NCI-H2227 (cell line): ENCODE data around the gene PAXX.
A peak's percentile ranks its signal among the peaks of the same experiment; 100 is the strongest.

ENCODE experiments used
- DNase-seq: peaks from one replicate; lab custom pipeline; 2025; ENCODE audit not compliant: unreplicated experiment; lab: John Stamatoyannopoulos, UW

PAXX gene, protein sequence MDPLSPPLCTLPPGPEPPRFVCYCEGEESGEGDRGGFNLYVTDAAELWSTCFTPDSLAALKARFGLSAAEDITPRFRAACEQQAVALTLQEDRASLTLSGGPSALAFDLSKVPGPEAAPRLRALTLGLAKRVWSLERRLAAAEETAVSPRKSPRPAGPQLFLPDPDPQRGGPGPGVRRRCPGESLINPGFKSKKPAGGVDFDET

DNA sequence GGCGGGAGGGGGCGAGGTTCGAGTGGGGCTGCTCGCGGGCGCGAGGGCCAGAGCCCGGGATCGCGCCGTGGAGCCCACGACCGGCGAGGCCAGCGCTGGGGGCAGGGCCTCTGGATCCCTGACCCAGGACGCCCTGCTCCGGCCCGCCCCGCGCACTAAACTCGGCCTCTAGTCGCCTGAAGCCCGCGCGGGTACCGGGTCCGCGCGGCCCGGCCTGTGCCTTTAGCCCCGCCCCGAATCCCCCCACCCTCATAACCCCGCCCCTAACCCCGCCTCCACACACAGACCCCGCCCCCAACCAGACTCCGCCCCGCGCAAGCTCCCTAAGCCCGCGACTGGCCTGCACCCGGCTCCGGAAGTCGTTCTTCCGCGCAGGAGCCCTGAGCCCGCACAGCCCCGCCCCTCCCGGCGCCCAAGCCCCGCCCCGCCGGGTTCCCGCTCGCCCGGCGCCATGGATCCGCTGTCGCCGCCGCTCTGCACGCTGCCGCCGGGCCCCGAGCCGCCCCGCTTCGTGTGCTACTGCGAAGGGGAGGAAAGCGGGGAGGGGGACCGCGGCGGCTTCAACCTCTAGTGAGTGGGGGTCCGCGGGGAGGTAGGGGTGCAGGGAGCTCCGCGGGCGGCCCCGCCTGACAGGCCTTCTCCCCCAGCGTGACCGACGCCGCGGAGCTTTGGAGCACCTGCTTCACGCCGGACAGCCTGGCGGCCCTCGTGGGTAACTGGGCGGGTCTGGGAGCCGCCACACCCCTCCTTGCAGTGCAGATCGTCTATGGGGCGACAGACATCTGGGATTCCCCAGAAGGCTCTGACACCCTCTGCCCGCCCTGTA lies at the start of gene PAXX:
Gene PAXX (plus strand): TSS at position 430 of the 826 bp plus-strand sequence. CDS start 22 bp downstream, at position 452.
- DNase-seq: peak; percentile 80

- DNase-seq: no peak
Observed at GRCh38 chr9:136942881-136943230, 49.4 kb upstream of the PAXX start.

DNA sequence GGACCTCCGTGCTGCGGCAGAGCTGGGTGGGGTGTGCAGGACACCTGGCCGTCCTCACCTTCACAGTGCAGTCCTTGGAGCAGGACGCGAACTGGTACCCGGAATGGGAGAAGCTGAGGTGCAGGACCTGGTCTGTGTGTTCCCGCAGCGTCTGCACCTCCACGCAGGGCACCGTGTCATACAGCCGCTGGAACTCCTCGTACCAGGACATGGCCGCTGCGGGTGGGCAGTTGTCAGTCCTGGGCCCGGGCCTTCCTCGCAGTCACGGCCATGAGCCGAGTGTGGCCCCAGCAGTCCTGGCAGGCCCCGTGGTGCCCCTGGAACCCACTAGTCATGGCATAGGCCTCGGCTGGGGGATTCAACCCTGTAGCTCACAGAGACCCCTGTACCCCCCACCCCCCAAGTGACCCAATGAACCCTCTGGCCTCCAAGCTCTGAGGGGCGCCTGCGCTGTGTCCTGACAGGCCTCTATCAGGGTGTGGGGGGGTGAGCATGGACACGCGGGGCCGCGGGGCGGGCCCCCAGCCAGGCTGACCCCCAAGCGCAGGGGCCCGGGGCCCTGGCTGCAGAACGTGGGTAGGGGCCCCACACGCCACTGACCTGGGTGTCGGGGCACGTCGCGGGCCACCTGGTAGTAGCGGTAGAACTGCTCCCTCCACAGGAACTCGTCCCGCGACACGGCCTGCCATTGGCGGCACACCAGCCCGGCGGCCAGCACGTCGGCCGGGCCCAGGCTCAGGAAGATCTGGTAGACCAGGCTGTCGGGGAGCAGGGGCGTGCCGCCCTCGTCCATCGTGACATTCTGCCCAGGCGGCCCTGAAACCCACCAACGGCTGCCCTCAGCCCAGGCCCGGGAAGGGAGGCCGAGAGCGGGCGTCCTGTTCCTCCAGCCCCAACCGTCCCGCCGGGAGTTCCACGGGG lies 48.7 kb upstream of the PAXX start:
- peak; percentile 32 for DNase-seq

DNA sequence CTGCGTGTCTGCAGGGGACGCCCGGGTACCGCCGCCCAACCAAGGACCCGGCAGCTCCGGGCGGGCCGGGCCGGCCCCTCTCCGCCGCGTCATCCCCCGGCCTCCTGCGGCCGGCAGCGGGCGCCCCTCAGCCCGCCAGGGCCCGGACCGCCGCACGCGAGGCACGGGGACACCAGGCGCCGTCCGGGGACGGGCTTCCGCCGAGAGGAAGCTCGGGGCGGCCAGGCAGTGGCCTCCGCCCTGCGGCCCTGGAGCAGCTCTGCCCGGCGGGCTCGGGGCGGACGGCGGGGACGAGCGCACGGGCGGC lies 48.1 kb upstream of the PAXX start:
- DNase-seq: no peak

DNA sequence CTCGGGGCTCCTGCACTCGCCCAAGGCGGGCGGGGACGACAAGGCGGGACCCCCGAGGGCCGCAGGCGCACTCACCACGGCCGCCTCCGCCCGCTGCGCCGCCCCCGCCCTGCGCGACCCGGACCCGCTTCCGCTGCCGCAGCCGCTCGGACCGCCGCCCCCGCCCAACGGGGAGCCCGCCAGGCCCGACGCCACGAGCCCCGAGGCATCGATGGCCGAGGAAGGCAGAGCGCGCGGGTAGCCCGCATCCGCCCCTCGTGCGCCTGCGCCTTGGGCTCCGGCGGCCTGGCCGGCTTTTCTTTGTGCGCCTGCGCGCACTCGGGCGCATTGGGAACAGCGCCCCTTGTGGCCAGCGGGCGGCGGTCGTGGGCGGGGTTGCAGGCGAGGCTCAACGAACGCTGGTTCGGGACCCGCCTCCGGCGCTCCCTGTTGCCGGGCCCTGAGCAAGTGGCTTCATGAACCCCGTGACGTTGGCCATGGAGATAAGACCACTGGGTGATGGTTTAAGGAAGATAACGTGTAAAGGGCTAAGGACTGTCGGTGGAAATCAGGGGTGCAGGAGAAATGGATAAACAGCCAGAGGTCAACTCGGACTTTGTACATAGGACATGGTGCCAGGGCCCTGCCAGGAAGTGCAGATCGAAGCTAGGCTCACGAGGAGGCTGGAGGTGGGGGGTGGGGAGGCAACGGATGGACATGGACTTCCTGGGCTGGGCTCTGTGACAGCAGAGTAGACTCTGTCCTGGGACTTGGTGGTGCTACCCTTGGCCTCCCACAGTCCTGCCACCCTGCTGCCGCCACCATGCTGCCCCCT lies 47.5 kb upstream of the PAXX start, which contains the start of the genes C8G and FBXW5:
Gene C8G (plus strand): TSS at position 725 of the 814 bp plus-strand sequence. CDS start 78 bp downstream, at position 803.
Gene FBXW5 (minus strand): TSS at position 220 of the 814 bp plus-strand sequence. CDS start 655 bp downstream, outside the sequence.
- DNase-seq: peak; percentile 95

DNA sequence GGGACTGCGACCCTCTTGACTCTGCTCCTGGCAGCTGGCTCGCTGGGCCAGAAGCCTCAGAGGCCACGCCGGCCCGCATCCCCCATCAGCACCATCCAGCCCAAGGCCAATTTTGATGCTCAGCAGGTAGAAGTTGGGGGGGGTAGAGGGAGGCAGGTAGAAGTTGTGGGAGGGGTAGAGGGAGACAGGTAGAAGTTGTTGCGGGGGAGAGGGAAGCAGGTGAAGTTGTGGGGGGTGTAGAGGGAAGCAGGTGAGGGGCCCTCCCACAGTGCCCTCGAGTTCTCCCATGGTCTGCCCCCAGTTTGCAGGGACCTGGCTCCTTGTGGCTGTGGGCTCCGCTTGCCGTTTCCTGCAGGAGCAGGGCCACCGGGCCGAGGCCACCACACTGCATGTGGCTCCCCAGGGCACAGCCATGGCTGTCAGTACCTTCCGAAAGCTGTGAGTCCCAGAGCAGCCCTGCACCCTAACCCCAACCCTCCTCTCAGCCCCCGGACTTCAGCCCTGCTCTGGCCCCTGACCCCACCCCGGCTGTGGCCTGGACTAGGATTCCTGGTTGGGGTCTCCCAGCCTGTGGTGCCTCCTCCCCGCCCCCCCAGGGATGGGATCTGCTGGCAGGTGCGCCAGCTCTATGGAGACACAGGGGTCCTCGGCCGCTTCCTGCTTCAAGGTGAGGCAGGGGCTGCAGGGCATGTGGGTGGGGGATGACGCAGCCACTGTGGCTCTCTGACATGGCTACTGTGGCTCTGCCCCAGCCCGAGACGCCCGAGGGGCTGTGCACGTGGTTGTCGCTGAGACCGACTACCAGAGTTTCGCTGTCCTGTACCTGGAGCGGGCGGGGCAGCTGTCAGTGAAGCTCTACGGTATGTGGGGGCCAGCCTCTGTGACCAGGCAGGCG lies 46.6 kb upstream of the PAXX start:
- DNase-seq: no peak

DNA sequence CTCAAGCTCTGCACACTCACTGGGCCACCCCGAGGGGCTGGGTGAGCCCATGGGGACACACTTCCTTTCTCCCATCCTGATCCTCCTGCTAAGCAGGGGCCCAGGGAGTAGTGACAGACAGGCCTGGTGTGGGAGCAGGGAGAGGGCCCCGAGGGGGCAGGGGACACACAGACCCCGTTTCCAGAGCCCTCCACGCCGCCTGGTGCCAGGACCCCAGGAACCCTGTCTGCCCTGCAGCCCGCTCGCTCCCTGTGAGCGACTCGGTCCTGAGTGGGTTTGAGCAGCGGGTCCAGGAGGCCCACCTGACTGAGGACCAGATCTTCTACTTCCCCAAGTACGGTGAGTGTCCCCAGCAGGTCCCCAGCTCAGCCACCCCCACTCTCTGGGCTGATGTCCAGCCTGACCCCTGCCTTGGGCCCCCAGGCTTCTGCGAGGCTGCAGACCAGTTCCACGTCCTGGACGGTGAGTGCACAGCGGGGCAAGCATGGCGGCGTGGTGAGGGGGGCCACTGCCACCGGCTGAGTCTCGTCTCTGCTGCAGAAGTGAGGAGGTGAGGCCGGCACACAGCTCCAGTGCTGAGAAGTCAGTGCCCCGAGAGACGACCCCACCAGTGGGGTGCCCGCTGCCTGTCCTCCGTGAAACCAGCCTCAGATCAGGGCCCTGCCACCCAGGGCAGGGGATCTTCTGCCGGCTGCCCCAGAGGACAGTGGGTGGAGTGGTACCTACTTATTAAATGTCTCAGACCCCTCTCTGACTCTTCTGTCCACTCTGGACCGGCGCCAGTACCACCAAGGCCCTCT lies 45.8 kb upstream of the PAXX start:
- DNase-seq: no peak

- DNase-seq: no peak
Observed at GRCh38 chr9:136947028-136947891, 45.0 kb upstream of the PAXX start.

DNA sequence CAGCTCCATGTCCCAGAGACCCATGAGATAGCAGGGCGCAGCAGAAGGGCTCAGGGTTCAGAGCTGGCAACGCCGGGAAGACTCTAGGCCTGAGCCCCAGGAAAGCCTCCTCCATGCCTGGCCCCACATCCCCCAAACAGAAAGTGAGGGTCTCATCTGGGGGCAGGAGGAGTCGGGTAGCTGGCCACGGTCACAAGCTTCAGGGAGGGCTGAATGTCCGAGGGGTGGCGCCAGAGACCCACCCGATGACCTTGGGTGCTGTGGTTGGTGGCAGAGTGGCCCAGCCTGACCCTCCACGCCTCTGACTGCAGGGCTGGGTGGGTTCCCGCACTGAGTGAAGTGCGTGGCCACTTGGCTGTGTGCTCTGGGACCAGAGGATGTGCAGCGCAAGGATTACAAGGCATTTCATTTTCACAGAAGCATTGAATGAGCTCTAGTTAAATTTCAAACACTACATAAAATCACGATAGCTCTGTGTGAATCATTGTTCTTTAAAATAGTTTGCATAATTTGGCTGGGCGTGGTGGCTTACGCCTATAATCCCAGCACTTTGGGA lies 44.2 kb upstream of the PAXX start:
- DNase-seq: no peak

GRCh38 chr9:136949239-136949816 lies 42.9 kb upstream of the PAXX start:
- DNase-seq: peak; percentile 56

DNA sequence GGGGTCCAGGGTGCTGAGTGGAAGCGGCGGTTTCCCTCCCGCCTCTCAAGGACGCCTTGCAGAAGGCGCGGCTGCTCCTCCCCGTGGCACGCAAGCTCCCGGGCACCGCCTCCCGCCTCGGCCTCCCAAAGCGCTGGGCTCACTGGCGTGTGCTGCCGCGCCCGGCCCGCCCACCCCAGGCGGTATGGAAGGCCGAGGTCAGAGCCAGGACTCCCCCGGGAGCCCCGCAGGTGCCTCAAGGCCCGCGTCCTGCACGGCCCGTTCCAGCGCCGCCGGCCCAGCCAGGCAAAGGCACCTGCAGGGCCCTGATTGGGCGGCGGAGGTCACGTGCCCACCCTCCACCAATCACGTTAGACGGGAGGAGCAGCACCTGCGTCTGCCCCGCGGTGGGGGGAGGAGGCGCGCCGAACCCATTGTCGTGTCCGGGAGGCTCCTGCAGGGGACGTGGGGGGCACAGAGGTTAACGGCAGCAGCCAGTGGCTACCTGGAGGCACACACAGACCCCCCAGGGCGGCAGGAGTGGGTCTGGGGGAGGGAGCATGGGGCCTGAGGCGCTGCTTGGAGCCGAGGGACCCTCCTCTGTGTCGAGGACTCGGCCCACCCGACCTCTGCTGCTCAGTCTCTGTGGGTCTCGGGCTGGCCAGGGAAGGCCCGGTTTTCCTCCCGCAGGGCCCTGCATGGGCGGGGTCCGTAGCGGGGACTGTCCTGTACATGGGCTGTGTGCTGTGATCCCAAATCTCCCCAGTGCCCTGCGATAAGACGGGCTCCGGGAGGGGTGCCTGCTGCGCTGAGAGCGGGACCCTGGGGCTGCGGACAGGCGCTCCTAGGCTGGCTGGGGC lies 42.2 kb upstream of the PAXX start:
- DNase-seq: peak; percentile 91

DNA sequence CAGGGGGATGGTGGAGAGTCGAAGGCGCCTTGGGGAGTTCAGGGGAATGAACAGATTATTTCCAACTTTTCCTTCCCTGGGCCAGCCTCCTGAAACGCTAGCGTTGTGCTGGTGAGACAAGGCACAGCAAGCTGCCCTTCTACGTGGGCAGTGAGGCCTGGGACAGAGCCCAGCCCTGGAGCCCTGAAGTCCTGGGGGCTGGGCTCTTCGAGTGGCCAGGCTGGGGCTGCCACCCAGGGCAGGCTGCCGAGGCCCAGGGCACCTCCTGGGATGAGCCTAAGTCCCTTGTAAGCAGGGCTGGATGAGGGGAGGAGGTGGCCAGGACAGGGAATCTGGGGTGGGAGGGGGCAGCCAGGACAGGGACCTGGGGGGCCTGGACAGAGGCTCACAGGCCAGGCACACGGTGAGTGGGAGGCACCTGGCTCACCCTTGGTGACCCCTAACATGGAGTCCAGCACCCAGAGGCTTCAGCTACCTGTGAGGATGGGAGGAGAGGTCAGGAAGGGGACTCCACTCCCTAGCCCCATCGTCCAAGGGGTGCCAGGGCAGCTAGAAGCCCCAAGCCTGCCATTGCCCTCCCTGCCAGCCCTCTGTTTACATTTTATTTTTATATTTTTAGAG lies 41.5 kb upstream of the PAXX start:
- DNase-seq: no peak

DNA sequence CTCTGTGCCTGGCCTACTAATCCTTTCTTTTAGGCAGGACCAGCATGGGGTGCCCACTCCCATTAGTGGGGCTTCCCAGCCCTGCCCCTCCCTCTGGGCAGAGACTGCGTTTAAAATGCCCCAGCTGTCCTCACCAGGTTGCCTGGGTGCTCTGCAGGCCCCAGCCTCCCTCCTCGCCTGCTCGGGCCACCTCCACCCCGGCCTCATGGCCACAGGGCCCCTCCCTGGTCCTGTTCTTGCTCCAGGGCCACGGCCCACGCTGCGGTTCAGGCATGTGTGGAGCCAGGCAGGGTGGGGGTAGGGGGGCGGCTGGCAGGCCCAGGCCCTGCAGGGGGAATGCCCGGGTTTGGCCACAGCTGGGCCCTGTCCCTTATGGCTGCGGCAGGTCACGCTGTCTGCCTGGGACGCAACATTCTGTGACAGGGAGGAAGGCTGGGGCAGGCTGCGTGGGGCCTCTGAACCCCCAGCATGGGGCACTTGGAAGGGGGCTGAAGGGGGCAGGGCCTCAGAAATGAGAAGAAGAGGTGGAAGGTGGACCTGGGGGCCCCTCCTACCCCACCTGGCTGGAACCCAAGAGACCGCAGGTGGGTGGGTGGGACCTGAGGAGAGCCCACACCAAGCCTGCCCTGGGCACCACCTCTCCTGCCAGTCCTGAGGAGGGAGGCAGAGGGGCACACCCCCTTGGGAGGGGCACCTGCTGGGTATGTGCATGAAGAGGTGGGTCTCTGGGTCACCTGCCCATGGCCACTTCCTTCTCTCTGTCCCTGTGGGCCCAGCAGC lies 40.5 kb upstream of the PAXX start, which contains the start of gene LCN12:
Gene LCN12 (plus strand): TSS at position 733 of the 780 bp plus-strand sequence. CDS start 55 bp downstream, outside the sequence.
- no peak for DNase-seq

DNA sequence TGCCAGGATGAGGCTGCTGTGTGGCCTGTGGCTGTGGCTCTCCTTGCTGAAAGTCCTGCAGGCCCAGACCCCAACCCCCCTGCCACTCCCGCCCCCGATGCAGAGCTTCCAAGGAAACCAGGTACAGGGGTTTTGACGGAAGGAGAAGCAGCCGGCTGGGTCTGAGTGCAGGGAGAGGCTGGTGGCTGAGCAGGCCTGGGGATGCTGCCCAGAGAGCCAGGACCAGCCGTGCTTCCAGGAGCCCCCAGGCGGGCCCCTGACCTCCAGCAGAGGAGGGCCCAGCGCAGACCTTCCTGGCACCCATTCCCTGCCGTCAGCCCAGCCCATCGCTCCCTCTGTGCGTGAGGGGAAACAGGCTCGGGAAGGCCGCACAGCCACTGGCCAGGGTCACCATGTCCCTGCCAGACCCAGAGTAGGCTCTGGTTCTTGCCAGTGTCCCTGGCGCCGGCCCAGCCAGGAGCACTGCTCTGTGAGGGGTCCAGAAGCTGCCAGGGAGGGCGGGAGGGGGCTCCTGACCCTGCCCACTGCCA lies 39.8 kb upstream of the PAXX start:
- no peak for DNase-seq
